ENCODE results near the gene SNCG. TPM values are rescaled to one million over a fixed set of nuclear protein-coding genes. Genes with fewer than 3 reads are reported as not detected.

SNCG gene
- polyA plus RNA-seq, 1 donor from 2014 or later: 6.1 TPM

- TF ChIP-seq EP300 (conservative IDR thresholded peaks at IDR 0.05; ENCODE audit: poor library complexity, severe bottlenecking) (no peak), REST (IDR thresholded peaks at IDR 0.05; ENCODE audit: borderline replicate concordance) (no peak), SMC3 (conservative IDR thresholded peaks at IDR 0.05; ENCODE audit: poor library complexity) (no peak)
- no peak overlapping the region for H3K4me3 ChIP-seq (ENCODE audit: low read length)
Observed at GRCh38 chr10:86967481-86967941, 9.1 kb downstream of the SNCG start.

GRCh38 chr10:86968271-86968993 lies 10.0 kb downstream of the SNCG start, which contains the start of gene ADIRF:
ADIRF (plus strand) TSS chr10:86968482; CDS start chr10:86968545, 63 bp downstream.
- H3K9me3 ChIP-seq (ENCODE audit: low read length): no peaks in the 10 kb centered on the region

More at GRCh38 chr10:86967481-86967941, 9.1 kb downstream of the SNCG start:
- Histone ChIP-seq H3K27ac (ENCODE audit: low read length) (no peak overlapping the region), H3K9me3 (ENCODE audit: low read length) (no peaks in the 10 kb centered on the region), H3F3A (ENCODE audit: insufficient read depth, low read length, poor library complexity, severe bottlenecking) (no peaks in the 10 kb centered on the region), H3K36me3 (ENCODE audit: insufficient read depth, low read length) (no peaks in the 10 kb centered on the region), H3K9ac (ENCODE audit: low read length) (no peak overlapping the region), H3K4me2 (ENCODE audit: low read length) (no peak overlapping the region), H4K20me1 (ENCODE audit: insufficient read depth) (no peaks in the 10 kb centered on the region), H3K9me2 (ENCODE audit: insufficient read depth, low read length) (no peaks in the 10 kb centered on the region), H3K79me2 (replicated peaks; ENCODE audit: insufficient read depth, low read length) (no peaks in the 10 kb centered on the region), H2AFZ (ENCODE audit: low read depth, low read length) (no peak overlapping the region), H3K27me3 (ENCODE audit: insufficient read depth, low read depth, low read length) (peaks cover 17% of the 10 kb centered on the region)

More at GRCh38 chr10:86968271-86968993, 10.0 kb downstream of the SNCG start, which contains the start of gene ADIRF:
- TF ChIP-seq RAD21 (conservative IDR thresholded peaks at IDR 0.05): no peak
- no peak for TF ChIP-seq TAF1 (IDR thresholded peaks at IDR 0.05; ENCODE audit: low read depth)
- TF ChIP-seq REST (IDR thresholded peaks at IDR 0.05; ENCODE audit: borderline replicate concordance): no peak
- TF ChIP-seq MXI1 (conservative IDR thresholded peaks at IDR 0.05; ENCODE audit: poor library complexity, severe bottlenecking): no peak
- TF ChIP-seq EP300 (conservative IDR thresholded peaks at IDR 0.05; ENCODE audit: poor library complexity, severe bottlenecking): no peak
- TF ChIP-seq EZH2 (IDR thresholded peaks at IDR 0.05; ENCODE audit: borderline replicate concordance, insufficient read depth, low read length, poor library complexity, severe bottlenecking): no peak
- no peak for TF ChIP-seq CTCF (IDR thresholded peaks at IDR 0.05; ENCODE audit: poor library complexity, severe bottlenecking)
- TF ChIP-seq SMC3 (conservative IDR thresholded peaks at IDR 0.05; ENCODE audit: poor library complexity): no peak
- TF ChIP-seq POLR2AphosphoS5 (IDR thresholded peaks at IDR 0.05): no peak
- Histone ChIP-seq H3K9ac (ENCODE audit: low read length) (no peak within 1 kb of the TSS), H4K20me1 (ENCODE audit: insufficient read depth) (no peaks in the 10 kb centered on the region), H3K27ac (ENCODE audit: low read length) (no peak within 1 kb of the TSS), H2AFZ (ENCODE audit: low read depth, low read length) (no peak within 1 kb of the TSS), H3K4me3 (ENCODE audit: low read length) (no peak within 1 kb of the TSS), H3K79me2 (replicated peaks; ENCODE audit: insufficient read depth, low read length) (no peaks in the 10 kb centered on the region), H3K9me2 (ENCODE audit: insufficient read depth, low read length) (no peaks in the 10 kb centered on the region), H3K36me3 (ENCODE audit: insufficient read depth, low read length) (no peaks in the 10 kb centered on the region), H3K27me3 (ENCODE audit: insufficient read depth, low read depth, low read length) (peaks cover 17% of the 10 kb centered on the region), H3K4me2 (ENCODE audit: low read length) (no peak within 1 kb of the TSS), H3F3A (ENCODE audit: insufficient read depth, low read length, poor library complexity, severe bottlenecking) (no peaks in the 10 kb centered on the region)
